ENCODE results near the gene MEIOSIN. TPM values are rescaled to one million over a fixed set of nuclear protein-coding genes. Genes with fewer than 3 reads are reported as not detected.

MEIOSIN gene
- total and polyA plus RNA-seq, 9 of the 15 experiments (the other 6 are each of a cell fraction or from before 2014, with no cell fraction given): 0.06 to 2.0 (median 0.76) TPM

- TF ChIP-seq SMAD2 (IDR thresholded peaks at IDR 0.05; ENCODE audit: low read depth, low read length): no peak
- TF ChIP-seq SIN3A (IDR thresholded peaks at IDR 0.05; ENCODE audit: borderline replicate concordance in 2 of 2, control insufficient read depth in 1 of 2, low read depth in 2 of 2, low read length in 2 of 2): 0 out of 4 replicates have a peak, but pooled peaks of 1 of the 2 experiments have one; percentile 22
- no peak; the same call in 1 of the 2 replicates for TF ChIP-seq HDGF (IDR thresholded peaks at IDR 0.05)
- no peak for TF ChIP-seq EHMT2 (IDR thresholded peaks at IDR 0.05)
- no peak; the same call in 1 of the 2 replicates for TF ChIP-seq CHD2 (IDR thresholded peaks at IDR 0.05; ENCODE audit: low read depth, low read length)
- no peak for TF ChIP-seq ZFP91 (CRISPR knock-in tag; IDR thresholded peaks at IDR 0.05)
- TF ChIP-seq ZNF384 (IDR thresholded peaks at IDR 0.05; ENCODE audit: low read depth, low read length): no peak
- no peak for TF ChIP-seq CBX2 (IDR thresholded peaks at IDR 0.05; ENCODE audit: insufficient read depth, low read length, poor library complexity, severe bottlenecking)
- TF ChIP-seq ZNF165 (CRISPR knock-in tag; IDR thresholded peaks at IDR 0.05; ENCODE audit: borderline replicate concordance): no peak
- no peak for TF ChIP-seq PURB (CRISPR knock-in tag; IDR thresholded peaks at IDR 0.05; ENCODE audit: low read depth)
- no peak for TF ChIP-seq ZC3H8 (IDR thresholded peaks at IDR 0.05)
- TF ChIP-seq JUN (IDR thresholded peaks at IDR 0.05; ENCODE audit: borderline replicate concordance, low read depth, low read length): peak; percentile 35; the same call in 1 of the 2 replicates
- no peak for TF ChIP-seq JUN (CRISPR knock-in tag; IDR thresholded peaks at IDR 0.05; ENCODE audit: borderline replicate concordance)
- TF ChIP-seq TAF1 (IDR thresholded peaks at IDR 0.05; ENCODE audit: control insufficient read depth, extremely low read depth, insufficient read depth, low read length, severe bottlenecking): peak; percentile 13
- TF ChIP-seq PHF20 (IDR thresholded peaks at IDR 0.05; ENCODE audit: partially characterized antibody): no peak
- no peak for TF ChIP-seq HOXB6 (CRISPR knock-in tag; IDR thresholded peaks at IDR 0.05; ENCODE audit: borderline replicate concordance)
- TF ChIP-seq MAFF (IDR thresholded peaks at IDR 0.05; ENCODE audit: low read length): no peak
- 0 out of 2 replicates have a peak, but pooled peaks have one; percentile 60 for TF ChIP-seq POLR2A (conservative IDR thresholded peaks at IDR 0.05)
- TF ChIP-seq ZNF212 (CRISPR knock-in tag; IDR thresholded peaks at IDR 0.05): no peak
- TF ChIP-seq ZNF133 (CRISPR knock-in tag; IDR thresholded peaks at IDR 0.05): no peak
- no peak for TF ChIP-seq PPARD (CRISPR knock-in tag; IDR thresholded peaks at IDR 0.05)
- TF ChIP-seq SMARCE1 (IDR thresholded peaks at IDR 0.05): 0 out of 2 replicates have a peak, but pooled peaks have one; percentile 48
- TF ChIP-seq ARHGAP35 (IDR thresholded peaks at IDR 0.05; ENCODE audit: partially characterized antibody): no peak
- peak; percentile 19 to 69 for TF ChIP-seq E2F6 (IDR thresholded peaks at IDR 0.05; ENCODE audit: borderline replicate concordance in 1 of 2, extremely low read depth in 1 of 2, insufficient read depth in 1 of 2, insufficient read length in 1 of 2, low read depth in 1 of 2, low read length in 1 of 2, poor library complexity in 1 of 2, severe bottlenecking in 1 of 2)
- no peak for TF ChIP-seq NFRKB (IDR thresholded peaks at IDR 0.05; ENCODE audit: low read depth)
- no peak for TF ChIP-seq ZNF280A (IDR thresholded peaks at IDR 0.05; ENCODE audit: low read depth, partially characterized antibody)
These were observed 46.2 kb downstream of the MEIOSIN start (continued) for GRCh38 chr19:45779231-45780145.
